MM.1S (cell line): ENCODE measurements around the gene COL13A1.
A peak's percentile ranks its signal among the peaks of the same experiment; 100 is the strongest.

Experiments used
- DNase-seq: peaks from one replicate; pipeline ENCODE4 v3.0.0-alpha.2; 2015
- H2AFZ ChIP-seq: fragments of 300-600 bp; sonication (generic); 2 replicates; pipeline ENCODE4 v1.6.0; 2016; ENCODE audit warnings: antibody characterized with exemption, low read length
- H3F3A ChIP-seq: fragments of 300-600 bp; sonication (generic); 2 replicates; pipeline ENCODE4 v1.6.1; 2016; ENCODE audit warnings: mild to moderate bottlenecking, antibody characterized with exemption, low read length, moderate library complexity, mixed read lengths; ENCODE audit not compliant: insufficient read depth
- H3K27ac ChIP-seq: fragments of 300-600 bp; sonication (generic); 2 replicates; pipeline ENCODE4 v1.5.1; 2016; ENCODE audit warnings: mild to moderate bottlenecking, low read length
- H3K27me3 ChIP-seq: fragments of 300-600 bp; sonication (generic); replicated peaks from 2 replicates; pipeline ENCODE4 v1.6.0; 2016; ENCODE audit warnings: low read length; ENCODE audit not compliant: insufficient read depth
- H3K36me3 ChIP-seq: fragments of 300-600 bp; sonication (generic); replicated peaks from 2 replicates; pipeline ENCODE4 v1.6.1; 2016; ENCODE audit warnings: mild to moderate bottlenecking, low read length, mixed read lengths; ENCODE audit not compliant: insufficient read depth
- H3K4me1 ChIP-seq: fragments of 300-600 bp; sonication (generic); 2 replicates; pipeline ENCODE4 v1.6.1; 2016; ENCODE audit warnings: low read length, mixed read lengths
- H3K4me2 ChIP-seq: fragments of 300-600 bp; sonication (generic); 2 replicates; pipeline ENCODE4 v1.6.0; 2016; ENCODE audit warnings: low read depth, low read length
- H3K4me3 ChIP-seq: fragments of 300-600 bp; sonication (generic); 2 replicates; pipeline ENCODE4 v1.5.1; 2016; ENCODE audit warnings: low read length, mixed read lengths
- H3K79me2 ChIP-seq: fragments of 300-600 bp; sonication (generic); 2 replicates; pipeline ENCODE4 v1.6.1; 2016; ENCODE audit warnings: mixed run types, low read length, mixed read lengths
- H3K9ac ChIP-seq: fragments of 300-600 bp; sonication (generic); 2 replicates; pipeline ENCODE4 v1.6.1; 2016; ENCODE audit warnings: low read length, mixed read lengths
- H3K9me2 ChIP-seq: fragments of 300-600 bp; sonication (generic); replicated peaks from 2 replicates; pipeline ENCODE4 v1.6.1; 2016; ENCODE audit warnings: mild to moderate bottlenecking, low read length, mixed read lengths; ENCODE audit not compliant: insufficient read depth
- H3K9me3 ChIP-seq: fragments of 300-600 bp; sonication (generic); replicated peaks from 2 replicates; pipeline ENCODE4 v1.6.1; 2016; ENCODE audit warnings: mild to moderate bottlenecking, low read length, mixed read lengths; ENCODE audit not compliant: insufficient read depth
- H4K20me1 ChIP-seq: fragments of 300-600 bp; sonication (generic); 2 replicates; pipeline ENCODE4 v1.6.1; 2016; ENCODE audit warnings: mild to moderate bottlenecking, low read length, moderate library complexity, mixed read lengths; ENCODE audit not compliant: insufficient read depth
- EZH2 ChIP-seq: fragments of 300-600 bp; sonication (generic); optimal IDR thresholded peaks from 2 replicates; pipeline ENCODE3; 2017; ENCODE audit warnings: low read depth, mild to moderate bottlenecking, antibody characterized with exemption, low read length, mixed read lengths
- EZH2phosphoT487 ChIP-seq: fragments of 300-600 bp; sonication (generic); IDR thresholded peaks from 2 replicates; pipeline ENCODE4 v1.6.1; 2018; ENCODE audit warnings: antibody characterized with exemption, low read length
- TF ChIP-seq, protein P1 (sequence below): fragments of 300-600 bp; sonication (generic); IDR thresholded peaks from 2 replicates; pipeline ENCODE4 v1.5.1; 2016; ENCODE audit warnings: antibody characterized with exemption, low read length, mixed read lengths

The COL13A1 gene

GRCh38 chr10:69912589-69912988 is 110.9 kb downstream of the COL13A1 start:
- Histone ChIP-seq H2AFZ (no peak overlapping the region), H3K9me2 (no peaks in the 10 kb centered on the region), H3K4me2 (no peak overlapping the region), H3K27me3 (peaks cover 61% of the 10 kb centered on the region), H3K9me3 (no peaks in the 10 kb centered on the region), H3K79me2 (no peaks in the 10 kb centered on the region), H3K27ac (no peak overlapping the region), H3K4me1 (no peaks in the 10 kb centered on the region), H3K9ac (no peak overlapping the region), H4K20me1 (no peaks in the 10 kb centered on the region), H3F3A (no peaks in the 10 kb centered on the region), H3K36me3 (no peaks in the 10 kb centered on the region), H3K4me3 (no peak overlapping the region)
- no peak for DNase-seq
- TF ChIP-seq EZH2phosphoT487 (no peak), EZH2 (no peak)
- TF ChIP-seq, protein P1, sequence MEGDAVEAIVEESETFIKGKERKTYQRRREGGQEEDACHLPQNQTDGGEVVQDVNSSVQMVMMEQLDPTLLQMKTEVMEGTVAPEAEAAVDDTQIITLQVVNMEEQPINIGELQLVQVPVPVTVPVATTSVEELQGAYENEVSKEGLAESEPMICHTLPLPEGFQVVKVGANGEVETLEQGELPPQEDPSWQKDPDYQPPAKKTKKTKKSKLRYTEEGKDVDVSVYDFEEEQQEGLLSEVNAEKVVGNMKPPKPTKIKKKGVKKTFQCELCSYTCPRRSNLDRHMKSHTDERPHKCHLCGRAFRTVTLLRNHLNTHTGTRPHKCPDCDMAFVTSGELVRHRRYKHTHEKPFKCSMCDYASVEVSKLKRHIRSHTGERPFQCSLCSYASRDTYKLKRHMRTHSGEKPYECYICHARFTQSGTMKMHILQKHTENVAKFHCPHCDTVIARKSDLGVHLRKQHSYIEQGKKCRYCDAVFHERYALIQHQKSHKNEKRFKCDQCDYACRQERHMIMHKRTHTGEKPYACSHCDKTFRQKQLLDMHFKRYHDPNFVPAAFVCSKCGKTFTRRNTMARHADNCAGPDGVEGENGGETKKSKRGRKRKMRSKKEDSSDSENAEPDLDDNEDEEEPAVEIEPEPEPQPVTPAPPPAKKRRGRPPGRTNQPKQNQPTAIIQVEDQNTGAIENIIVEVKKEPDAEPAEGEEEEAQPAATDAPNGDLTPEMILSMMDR, result no peak

DNA sequence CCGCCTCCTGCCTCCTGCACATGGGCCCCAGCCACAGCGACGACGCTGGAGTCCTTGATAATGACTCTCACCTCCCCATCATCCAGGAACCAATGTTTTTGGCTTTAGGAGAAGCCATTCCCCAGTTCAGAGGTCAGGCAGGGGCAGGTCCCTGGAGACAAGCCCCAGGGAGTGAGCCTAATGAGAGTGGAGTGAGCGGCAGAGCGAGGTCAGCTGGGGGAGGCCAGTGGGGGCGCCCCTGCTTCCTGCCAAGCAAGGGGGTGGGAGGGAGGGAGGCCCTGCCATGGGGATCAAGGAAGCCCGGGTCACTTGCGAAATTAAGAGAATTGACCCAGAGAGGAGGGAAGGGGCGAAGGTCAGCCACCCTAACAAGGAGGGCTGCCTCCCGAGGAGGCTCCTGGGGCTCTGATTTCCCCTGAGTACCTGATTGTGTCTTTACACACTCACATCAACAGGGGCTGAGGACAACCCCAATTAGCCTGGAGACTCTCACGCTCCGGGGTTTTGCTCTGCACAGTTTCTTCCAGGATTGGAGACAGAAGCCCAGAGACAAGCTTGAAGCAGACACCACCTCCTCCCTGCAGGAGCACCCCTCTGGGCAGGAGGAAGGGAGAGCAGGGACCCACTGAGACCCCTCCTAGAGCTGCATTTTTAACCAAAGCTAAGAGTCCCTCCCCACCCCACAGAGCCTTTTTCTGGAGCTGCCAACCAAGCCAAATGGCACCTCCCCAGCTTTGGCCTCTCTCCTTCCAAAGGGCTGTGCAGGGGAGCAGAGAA is 112.1 kb downstream of the COL13A1 start:
- no peaks in the 10 kb centered on the region for H3F3A ChIP-seq
- no peak overlapping the region for H2AFZ ChIP-seq
- H3K27ac ChIP-seq, result no peak overlapping the region
- DNase-seq, result no peak
- no peaks in the 10 kb centered on the region for H3K9me2 ChIP-seq
- no peaks in the 10 kb centered on the region for H3K79me2 ChIP-seq
- no peak overlapping the region for H3K4me2 ChIP-seq
- H3K9me3 ChIP-seq, result no peaks in the 10 kb centered on the region
- H4K20me1 ChIP-seq, result no peaks in the 10 kb centered on the region
- H3K9ac ChIP-seq, result no peak overlapping the region
- H3K36me3 ChIP-seq, result no peaks in the 10 kb centered on the region
- no peaks in the 10 kb centered on the region for H3K4me1 ChIP-seq
- no peak overlapping the region for H3K4me3 ChIP-seq
- TF ChIP-seq EZH2phosphoT487 (no peak), EZH2 (no peak)
- TF ChIP-seq, protein P1, result no peak
- peaks cover 68% of the 10 kb centered on the region for H3K27me3 ChIP-seq

- H3K27ac ChIP-seq, result no peak overlapping the region
- no peaks in the 10 kb centered on the region for H3K79me2 ChIP-seq
- no peaks in the 10 kb centered on the region for H3K36me3 ChIP-seq
- no peaks in the 10 kb centered on the region for H3K9me3 ChIP-seq
- H2AFZ ChIP-seq, result no peak overlapping the region
- H3K4me1 ChIP-seq, result no peaks in the 10 kb centered on the region
- TF ChIP-seq EZH2, result no peak
- TF ChIP-seq, protein P1, result peak; percentile 87
- TF ChIP-seq EZH2phosphoT487, result no peak
- H3K9me2 ChIP-seq, result no peaks in the 10 kb centered on the region
- peak; percentile 64 for DNase-seq
- no peaks in the 10 kb centered on the region for H4K20me1 ChIP-seq
- no peak overlapping the region for H3K4me3 ChIP-seq
- H3K27me3 ChIP-seq, result peaks cover 75% of the 10 kb centered on the region
- no peak overlapping the region for H3K9ac ChIP-seq
- no peaks in the 10 kb centered on the region for H3F3A ChIP-seq
- no peak overlapping the region for H3K4me2 ChIP-seq
Measured at GRCh38 chr10:69914398-69915214, 112.9 kb downstream of the COL13A1 start.
